Testis (tissue), 3 donors: ENCODE results near the gene CAPZA1. TPM values are rescaled to one million over a fixed set of nuclear protein-coding genes. Genes with fewer than 3 reads are reported as not detected.
A peak's percentile ranks its signal among the peaks of the same experiment; 100 is the strongest.
"Not testable (repeated sequence)": the region's sequence is repeated elsewhere in the genome, so short reads cannot be mapped to it uniquely, and the experiment has no call there.

Source experiments
- DNase-seq: peaks from one replicate; pipeline ENCODE4 v3.0.0-alpha.2; 2019
- H3K27ac ChIP-seq, 2 donors: fragments of 200-600 bp; sonication (generic); one replicate each; pipeline ENCODE4 v1.5.1; 2019
- H3K27me3 ChIP-seq: fragments of 200-600 bp; sonication (generic); one replicate; pipeline ENCODE4 v1.5.1; 2019
- H3K36me3 ChIP-seq: fragments of 200-600 bp; sonication (generic); one replicate; pipeline ENCODE4 v1.5.1; 2017; ENCODE audit warnings: low read depth; ENCODE audit errors: missing control alignments
- H3K4me1 ChIP-seq: fragments of 200-600 bp; sonication (generic); one replicate; pipeline ENCODE4 v1.5.1; 2019
- H3K4me3 ChIP-seq, 2 donors: fragments of 200-600 bp; sonication (generic); one replicate each; pipeline ENCODE4 v1.5.1; 2017 to 2019
- H3K9me3 ChIP-seq: fragments of 200-600 bp; sonication (generic); one replicate; pipeline ENCODE4 v1.5.1; 2017
- POLR2A ChIP-seq: fragments of 450-650 bp; IDR thresholded peaks from one replicate; pipeline ENCODE4 v1.6.1; 2017; ENCODE audit warnings: antibody characterized with exemption, mild to moderate bottlenecking, moderate library complexity
- WGBS, 2 donors: methylation state at CpG; one replicate each; pipeline ENCODE4 v1.1.5; 2018; 5-methylcytosine and 5-hydroxymethylcytosine counted together
- intact Hi-C: fragments of 100-400 bp; cut with DNase I; formaldehyde crosslinking; loops from one replicate; pipeline ENCODE4 v1.15.1; 2023; ENCODE audit warnings: low total_unique reads
- polyA plus RNA-seq: library from polyadenylated mRNA; stranded (reverse); fragments of 350-450 nt; fragmentation: Illumina TruSeq; extraction: RNeasy Lipid Tissue Mini Kit (QIAGEN cat#74804); gene quantifications from one replicate; pipeline ENCODE4 v1.2.3, GENCODE V29; 2014; ENCODE audit warnings: low read depth, low replicate concordance; ENCODE audit not compliant: insufficient read depth
- total RNA-seq, 2 donors: library from RNA; depleted of rRNA; stranded (reverse); fragments of >200 nt; gene quantifications; one replicate each; pipeline ENCODE4 v1.2.3, GENCODE V29; 2016
- TF ChIP-seq, protein P1 (sequence below), 3 experiments: fragments of 450-650 bp in 2 of 3; fragments of 200-600 bp in 1 of 3; sonication (generic) in 1 of 3; IDR thresholded peaks; one replicate each; pipeline ENCODE4 v1.5.1; 2016 to 2019; ENCODE audit warnings: antibody characterized with exemption in 3 of 3, mild to moderate bottlenecking in 2 of 3, moderate library complexity in 1 of 3

Gene CAPZA1
- total and polyA plus RNA-seq, 3 donors from 2014 or later: 120 to 148 (median 144) TPM

DNA sequence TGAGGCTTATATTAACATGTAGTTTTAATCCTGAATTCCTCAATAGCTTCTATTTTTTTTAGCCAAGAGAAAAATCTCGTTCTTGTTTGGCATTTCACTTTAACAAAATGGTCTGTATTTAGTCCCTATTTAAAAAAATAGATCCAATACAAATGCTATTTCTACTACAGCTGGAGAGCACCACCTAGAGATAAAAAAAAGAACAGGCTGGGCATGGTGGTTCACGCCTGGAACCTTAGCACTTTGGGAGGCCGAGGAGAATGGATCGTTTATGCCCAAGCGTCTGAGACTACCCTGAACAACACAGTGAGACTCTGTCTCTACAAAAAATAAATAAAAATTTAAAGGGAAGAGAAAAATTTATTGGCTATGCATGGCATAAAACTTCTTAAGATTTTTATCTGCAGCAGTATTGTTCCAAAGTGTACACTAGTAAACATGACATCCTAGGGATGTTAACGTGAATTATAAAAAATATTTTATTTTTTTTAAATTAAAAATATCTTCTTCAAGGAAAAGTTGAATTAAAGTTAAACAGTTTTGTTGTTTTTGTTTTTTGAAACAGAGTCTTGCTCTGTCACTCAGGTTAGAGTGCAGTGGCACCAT, 5.1 kb upstream of the CAPZA1 start:
- intact Hi-C loops: loop anchor here (5.0 kb wide), 1 partner anchor 112 kb away; no protein-coding TSS in a partner anchor
- TF ChIP-seq, protein P1, sequence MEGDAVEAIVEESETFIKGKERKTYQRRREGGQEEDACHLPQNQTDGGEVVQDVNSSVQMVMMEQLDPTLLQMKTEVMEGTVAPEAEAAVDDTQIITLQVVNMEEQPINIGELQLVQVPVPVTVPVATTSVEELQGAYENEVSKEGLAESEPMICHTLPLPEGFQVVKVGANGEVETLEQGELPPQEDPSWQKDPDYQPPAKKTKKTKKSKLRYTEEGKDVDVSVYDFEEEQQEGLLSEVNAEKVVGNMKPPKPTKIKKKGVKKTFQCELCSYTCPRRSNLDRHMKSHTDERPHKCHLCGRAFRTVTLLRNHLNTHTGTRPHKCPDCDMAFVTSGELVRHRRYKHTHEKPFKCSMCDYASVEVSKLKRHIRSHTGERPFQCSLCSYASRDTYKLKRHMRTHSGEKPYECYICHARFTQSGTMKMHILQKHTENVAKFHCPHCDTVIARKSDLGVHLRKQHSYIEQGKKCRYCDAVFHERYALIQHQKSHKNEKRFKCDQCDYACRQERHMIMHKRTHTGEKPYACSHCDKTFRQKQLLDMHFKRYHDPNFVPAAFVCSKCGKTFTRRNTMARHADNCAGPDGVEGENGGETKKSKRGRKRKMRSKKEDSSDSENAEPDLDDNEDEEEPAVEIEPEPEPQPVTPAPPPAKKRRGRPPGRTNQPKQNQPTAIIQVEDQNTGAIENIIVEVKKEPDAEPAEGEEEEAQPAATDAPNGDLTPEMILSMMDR (IDR thresholded peaks at IDR 0.05): peak in 2 of 3 experiments; percentile 22 to 45
- TF ChIP-seq POLR2A: no peak
- DNase-seq: no peak
- Histone ChIP-seq H3K27ac (no peak overlapping the region), H3K4me1 (peaks cover 11% of the 10 kb centered on the region), H3K4me3 (no peak overlapping the region), H3K9me3 (no peaks in the 10 kb centered on the region), H3K36me3 (no peaks in the 10 kb centered on the region), H3K27me3 (no peaks in the 10 kb centered on the region)
- WGBS, 2 donors: 61 to 67% methylated on average over 6 of the region's 6 CpGs

GRCh38 chr1:112618114-112618720, 1.4 kb upstream of the CAPZA1 start:
- no peak for DNase-seq
- Histone ChIP-seq H3K27me3 (no peaks in the 10 kb centered on the region), H3K4me1 (peaks cover 22% of the 10 kb centered on the region), H3K36me3 (no peaks in the 10 kb centered on the region), H3K27ac (peak overlapping the region; percentile 95 to 97), H3K4me3 (peak overlapping the region; percentile 81 to 87), H3K9me3 (no peaks in the 10 kb centered on the region)
- intact Hi-C loops: loop anchor here (2.0 to 5.0 kb wide), 2 partner anchors 89 to 116 kb away; partner anchors contain the start of gene RHOC
- TF ChIP-seq POLR2A: no peak
- TF ChIP-seq, protein P1 (IDR thresholded peaks at IDR 0.05): no peak
- 0% methylated on average over 12 of the region's 12 CpGs for WGBS, 2 donors

DNA sequence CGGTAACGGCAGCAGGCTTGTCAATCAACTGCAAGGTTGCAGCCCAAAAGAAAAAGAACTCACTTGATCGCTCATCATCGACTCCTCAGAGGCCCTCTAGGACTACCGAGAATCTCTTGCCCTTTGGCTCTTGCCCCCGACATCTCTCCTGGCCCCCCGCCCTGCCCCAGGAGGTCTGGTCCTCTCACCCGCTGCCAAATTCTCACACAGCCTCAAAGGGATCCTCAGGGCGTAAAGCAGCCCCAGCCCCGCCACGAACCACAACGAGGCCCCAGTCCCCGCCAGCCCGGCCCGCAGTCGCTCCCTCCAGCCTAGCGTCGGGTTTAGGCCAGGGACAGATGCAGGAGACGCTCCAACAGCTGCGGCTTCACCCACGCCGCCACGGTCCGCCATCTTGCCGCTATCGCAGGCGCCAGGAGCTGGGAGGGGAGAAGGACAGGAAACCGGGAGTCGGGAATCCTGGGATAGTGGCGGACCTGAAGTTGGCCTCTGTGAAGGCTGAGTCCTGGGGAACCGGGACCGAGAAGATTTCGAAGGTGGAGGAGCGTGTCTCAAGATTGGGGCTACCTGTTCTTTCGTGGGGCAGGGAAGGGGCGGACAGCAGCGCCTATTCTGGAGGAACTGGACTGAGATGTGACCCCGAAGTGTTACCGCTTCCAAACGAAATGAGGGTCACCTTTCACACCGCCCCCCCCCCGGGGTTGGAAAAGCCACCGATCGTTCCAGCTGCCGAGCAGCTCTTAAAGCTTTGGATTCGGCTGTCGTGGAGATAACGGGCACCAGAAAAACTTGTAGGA, 713 bp upstream of the CAPZA1 start, which contains the start of gene ST7L:
Gene ST7L, minus strand, starts transcription at position 421 of the 797 bp plus-strand sequence. Its CDS starts 28 bp downstream, at position 393.
- Histone ChIP-seq H3K9me3 (no peaks in the 10 kb centered on the region), H3K27me3 (no peaks in the 10 kb centered on the region), H3K4me1 (peaks cover 22% of the 10 kb centered on the region), H3K36me3 (no peaks in the 10 kb centered on the region), H3K4me3 (peak within 1 kb of the TSS; percentile 81 to 87), H3K27ac (peak within 1 kb of the TSS; percentile 95 to 97)
- 0 to 1% methylated on average over 26 to 48 of the region's 48 CpGs for WGBS, 2 donors
- peak; percentile 90 for DNase-seq
- TF ChIP-seq POLR2A: no peak
- TF ChIP-seq, protein P1 (IDR thresholded peaks at IDR 0.05): no peak
- intact Hi-C loops: loop anchor here (2.0 to 5.0 kb wide), 2 partner anchors 88 to 117 kb away; partner anchors contain the start of gene RHOC

- no peak for TF ChIP-seq POLR2A
- TF ChIP-seq, protein P1 (IDR thresholded peaks at IDR 0.05): no peak
- Histone ChIP-seq H3K27me3 (no peaks in the 10 kb centered on the region), H3K27ac (peak overlapping the region; percentile 95 to 97), H3K4me3 (peak overlapping the region; percentile 81 to 87), H3K36me3 (no peaks in the 10 kb centered on the region), H3K9me3 (no peaks in the 10 kb centered on the region), H3K4me1 (peaks cover 22% of the 10 kb centered on the region)
- intact Hi-C loops: no loop called here
- DNase-seq: no peak
- WGBS, 2 donors: 0 to 2% methylated on average over 6 of the region's 6 CpGs
These were observed 704 bp downstream of the CAPZA1 start for GRCh38 chr1:112620377-112620695.

GRCh38 chr1:112624493-112624892, 4.9 kb downstream of the CAPZA1 start:
- peak overlapping the region in 1 of 2 donors; percentile 28 for H3K27ac ChIP-seq
- peaks cover 32% of the 10 kb centered on the region for H3K4me1 ChIP-seq
- WGBS, 2 donors: 69 to 86% methylated on average over 5 of the region's 5 CpGs
- intact Hi-C loops, H3K27me3 ChIP-seq, H3K4me3 ChIP-seq, DNase-seq, H3K36me3 ChIP-seq, H3K9me3 ChIP-seq: not testable (repeated sequence)
